GM19324 (cell line): ENCODE measurements around the gene RBM7.

Source experiments
- ATAC-seq: cut with Tn5 transposase; IDR thresholded peaks from one replicate; pipeline ENCODE4 v1.9.1; 2021; ENCODE audit warnings: mild to moderate bottlenecking, moderate library complexity; ENCODE audit not compliant: unreplicated experiment, low FRiP score

The RBM7 gene

DNA sequence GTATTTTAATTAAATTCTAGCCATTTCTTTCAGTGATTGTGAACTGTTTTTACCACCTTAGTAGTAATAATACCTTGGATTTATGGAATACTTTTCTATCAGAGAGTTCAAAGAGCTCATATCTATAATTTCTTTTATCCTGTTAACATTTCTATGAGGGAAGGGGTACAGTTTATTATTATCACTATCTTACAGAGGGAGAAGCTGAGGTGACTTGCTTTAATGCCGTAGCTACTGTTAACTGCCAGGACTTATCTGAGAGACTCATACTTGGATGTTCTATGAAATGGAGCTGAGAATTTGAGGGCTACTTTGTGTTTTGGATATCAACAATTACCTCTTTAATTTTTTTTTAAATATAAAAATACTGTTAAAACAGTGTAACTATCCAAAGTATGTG lies 42.1 kb downstream of the RBM7 start:
- ATAC-seq = no peak

DNA sequence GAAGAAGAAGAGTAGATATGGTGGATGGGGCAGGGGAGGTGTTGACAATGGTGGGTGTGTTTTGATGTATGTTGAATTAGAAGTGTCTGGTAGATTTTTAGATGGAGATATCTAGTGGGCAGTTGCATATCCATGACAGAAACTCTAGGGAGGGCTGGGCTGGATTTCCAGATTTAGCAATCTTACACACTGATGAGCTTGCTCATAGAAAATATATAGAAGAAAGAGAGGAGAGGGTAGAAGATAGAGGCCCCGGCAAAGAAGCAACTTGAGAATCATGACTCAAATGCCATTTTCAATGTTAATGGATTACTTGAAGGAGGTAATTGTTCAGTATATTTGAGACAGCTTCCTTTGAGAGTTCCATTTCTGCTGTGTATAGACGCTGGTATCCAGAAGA lies 47.0 kb downstream of the RBM7 start:
- no peak for ATAC-seq

DNA sequence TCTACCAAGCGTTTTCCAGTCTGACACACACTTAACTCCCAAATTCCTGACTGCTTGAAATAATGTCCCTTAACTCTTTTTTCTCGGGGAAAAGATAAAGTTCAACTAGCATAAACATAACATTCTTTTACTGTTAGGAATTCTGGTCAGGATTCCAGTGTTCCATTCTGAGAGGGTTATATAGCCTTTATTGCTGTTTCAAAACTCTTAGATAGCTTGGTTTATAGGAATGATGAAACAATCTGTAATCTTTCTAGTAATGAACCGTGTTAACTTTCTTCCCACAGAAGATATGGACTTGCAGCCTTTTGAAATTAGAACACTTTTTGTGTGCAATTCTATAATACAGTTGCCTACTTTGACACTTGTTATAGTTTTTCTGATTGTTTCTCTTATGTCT lies 47.4 kb downstream of the RBM7 start:
- no peak for ATAC-seq

DNA sequence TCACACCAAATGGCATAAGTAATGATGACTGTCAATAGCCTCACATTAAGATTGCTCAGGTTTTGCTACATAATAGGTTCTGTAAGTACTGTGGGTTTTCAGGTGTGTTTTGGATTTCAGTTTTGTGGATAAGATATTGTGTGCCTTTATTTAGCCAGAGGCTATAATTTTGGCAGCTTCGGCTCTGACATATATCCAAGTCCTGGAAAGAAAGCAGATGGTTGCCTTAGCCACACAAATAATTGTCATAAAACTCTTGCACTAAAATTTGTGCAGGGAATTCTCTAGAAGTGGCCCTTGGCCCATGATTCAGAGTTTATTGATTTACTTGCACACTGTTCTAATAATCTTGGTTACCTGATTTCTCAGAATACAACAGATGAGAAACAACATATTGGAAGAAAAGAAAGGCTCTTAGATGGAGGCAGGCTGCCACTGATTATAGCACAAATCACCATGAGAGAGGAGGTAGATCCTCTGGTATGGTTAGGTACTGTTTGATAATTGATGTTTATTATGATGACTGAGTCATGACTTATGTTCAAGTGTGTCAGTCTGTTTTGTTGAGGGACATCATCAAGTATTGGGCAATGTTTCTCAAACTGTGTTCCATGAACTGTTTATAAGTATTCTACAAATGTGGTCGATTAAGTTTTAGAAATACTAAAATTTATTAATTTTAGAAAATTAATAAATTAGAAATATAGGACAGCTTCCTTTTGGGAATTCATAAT lies 48.5 kb downstream of the RBM7 start:
- no peak for ATAC-seq

DNA sequence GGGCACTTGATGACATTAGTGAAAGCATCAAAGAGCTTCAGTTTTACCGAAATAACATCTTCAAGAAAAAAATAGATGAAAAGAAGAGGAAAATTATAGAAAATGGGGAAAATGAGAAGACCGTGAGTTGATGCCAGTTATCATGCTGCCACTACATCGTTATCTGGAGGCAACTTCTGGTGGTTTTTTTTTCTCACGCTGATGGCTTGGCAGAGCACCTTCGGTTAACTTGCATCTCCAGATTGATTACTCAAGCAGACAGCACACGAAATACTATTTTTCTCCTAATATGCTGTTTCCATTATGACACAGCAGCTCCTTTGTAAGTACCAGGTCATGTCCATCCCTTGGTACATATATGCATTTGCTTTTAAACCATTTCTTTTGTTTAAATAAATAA lies 49.4 kb downstream of the RBM7 start:
- ATAC-seq = no peak

DNA sequence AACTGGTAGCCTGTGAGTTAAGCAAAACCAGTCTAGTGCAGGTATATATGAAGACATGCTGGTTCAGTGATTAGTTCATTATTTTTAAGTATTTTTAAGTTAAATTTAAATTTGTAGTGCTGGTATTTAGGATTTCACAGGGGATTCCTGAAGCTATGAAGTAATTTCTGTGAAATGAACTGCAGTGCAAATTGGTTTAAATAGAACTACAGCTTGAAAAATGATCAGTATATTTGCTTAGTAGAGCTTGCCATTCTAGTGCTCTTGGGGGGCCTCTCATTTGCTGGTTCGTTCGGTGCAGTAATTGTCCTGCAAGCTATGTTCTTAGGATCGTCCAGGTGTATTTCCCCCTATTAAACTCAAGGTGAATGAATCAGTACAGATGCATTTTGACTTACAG lies 51.9 kb downstream of the RBM7 start:
- ATAC-seq = no peak
